Stimulated activated CD4-positive, alpha-beta T cell treated with anti-CD3 and anti-CD28 coated beads, Interleukin-1b, Interleukin-23, amount 100 ng/mL, for 4 hours (primary cell): Measurements from ENCODE around the gene TNP2.
"Not testable (repeated sequence)": the region's sequence is repeated elsewhere in the genome, so short reads cannot be mapped to it uniquely, and the experiment has no call there.

Experiments
- DNase-seq, 2 donors: peaks; one replicate each; pipeline ENCODE4 v3.0.0-alpha.2; 2020; ENCODE audit warnings: low read depth in 2 of 2

Gene TNP2

DNA sequence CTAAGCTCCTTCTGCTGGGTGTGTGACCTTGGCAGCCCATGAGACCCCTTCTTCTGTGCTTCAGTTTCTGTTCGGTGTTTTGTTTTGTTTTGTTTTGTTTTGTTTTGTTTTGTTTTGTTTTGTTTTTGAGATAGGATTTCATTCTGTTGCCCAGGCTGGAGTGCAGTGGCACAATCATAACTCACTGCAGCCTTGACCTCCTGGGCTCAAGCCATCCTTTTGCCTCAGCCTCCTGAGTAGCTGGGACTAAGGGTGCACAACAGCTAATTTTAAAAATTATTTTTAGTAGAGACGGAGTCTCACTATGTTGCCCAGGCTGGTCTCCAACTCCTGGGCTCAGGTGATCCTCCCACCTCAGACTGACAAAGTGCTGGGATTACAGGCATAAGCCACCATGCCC, 48.6 kb downstream of the TNP2 start:
- not testable (repeated sequence) for DNase-seq

DNA sequence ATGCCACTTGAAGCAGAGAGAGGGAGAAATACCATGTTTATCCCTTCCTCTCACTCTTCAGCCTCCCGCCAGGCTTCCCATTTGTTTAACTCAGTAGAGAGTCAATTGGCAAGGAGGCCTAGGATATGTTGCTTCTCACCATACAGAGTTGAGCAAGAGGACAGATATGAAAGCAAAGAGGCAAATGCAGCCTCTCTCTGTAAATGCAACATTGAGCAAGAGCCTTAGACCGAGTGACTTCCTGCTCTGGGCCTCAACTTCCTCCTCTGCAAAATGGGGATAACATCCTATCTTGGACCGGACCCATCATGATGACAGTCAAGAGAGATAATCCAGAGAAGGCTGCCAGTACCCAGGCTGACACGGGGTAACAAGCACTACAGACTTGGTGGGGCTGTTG, 49.9 kb downstream of the TNP2 start:
- no peak for DNase-seq

DNA sequence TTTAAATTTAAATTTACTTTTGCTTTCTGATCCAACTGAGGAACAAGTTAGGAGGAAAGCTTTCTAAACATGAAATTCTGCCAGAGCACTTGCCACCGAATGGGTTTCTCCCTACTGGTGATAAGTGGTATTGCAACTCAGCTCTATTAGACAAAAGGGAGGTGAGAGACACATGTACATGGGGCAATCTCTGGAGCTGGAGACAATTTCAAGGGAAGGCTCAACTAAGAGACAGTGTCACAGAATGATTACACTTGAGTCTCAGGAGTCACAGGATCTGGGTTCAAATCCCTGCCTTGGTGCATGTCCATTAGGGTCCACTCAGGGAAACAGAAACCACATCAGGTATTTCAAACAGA, 50.5 kb downstream of the TNP2 start:
- DNase-seq: no peak
